B cell (primary cell): ENCODE results near the gene AXIN2.

Experiments
- EZH2 ChIP-seq: IDR thresholded peaks from 2 replicates; pipeline ENCODE4 v1.6.1; 2012; ENCODE audit warnings: borderline replicate concordance, low read depth, mild to moderate bottlenecking, moderate library complexity, low read length; ENCODE audit not compliant: insufficient read depth, poor library complexity, severe bottlenecking
- TF ChIP-seq, protein P1 (sequence below): fragments of 200-600 bp; IDR thresholded peaks from one replicate; pipeline ENCODE4 v1.8.0; 2022; ENCODE audit warnings: antibody characterized with exemption, mild to moderate bottlenecking

DNA sequence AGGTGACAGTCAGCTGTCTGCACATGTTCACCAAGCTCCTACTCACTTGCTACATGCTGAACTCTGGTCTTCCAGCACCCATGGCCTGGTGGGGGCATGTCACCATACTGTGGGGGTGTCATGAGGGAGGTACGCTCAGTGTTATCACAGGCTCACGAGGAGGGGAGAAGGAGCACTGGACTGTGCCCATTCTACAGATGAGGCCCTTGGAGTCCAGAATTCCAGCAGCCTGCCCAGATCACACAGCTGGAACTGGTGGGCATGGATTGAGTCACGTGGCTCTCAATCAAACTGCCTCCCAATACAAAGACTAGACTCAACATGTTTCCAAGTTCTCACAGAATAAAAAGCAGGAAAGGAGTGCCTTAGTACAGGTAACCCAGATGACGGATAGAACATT lies 10.7 kb downstream of the AXIN2 start:
- TF ChIP-seq, protein P1, sequence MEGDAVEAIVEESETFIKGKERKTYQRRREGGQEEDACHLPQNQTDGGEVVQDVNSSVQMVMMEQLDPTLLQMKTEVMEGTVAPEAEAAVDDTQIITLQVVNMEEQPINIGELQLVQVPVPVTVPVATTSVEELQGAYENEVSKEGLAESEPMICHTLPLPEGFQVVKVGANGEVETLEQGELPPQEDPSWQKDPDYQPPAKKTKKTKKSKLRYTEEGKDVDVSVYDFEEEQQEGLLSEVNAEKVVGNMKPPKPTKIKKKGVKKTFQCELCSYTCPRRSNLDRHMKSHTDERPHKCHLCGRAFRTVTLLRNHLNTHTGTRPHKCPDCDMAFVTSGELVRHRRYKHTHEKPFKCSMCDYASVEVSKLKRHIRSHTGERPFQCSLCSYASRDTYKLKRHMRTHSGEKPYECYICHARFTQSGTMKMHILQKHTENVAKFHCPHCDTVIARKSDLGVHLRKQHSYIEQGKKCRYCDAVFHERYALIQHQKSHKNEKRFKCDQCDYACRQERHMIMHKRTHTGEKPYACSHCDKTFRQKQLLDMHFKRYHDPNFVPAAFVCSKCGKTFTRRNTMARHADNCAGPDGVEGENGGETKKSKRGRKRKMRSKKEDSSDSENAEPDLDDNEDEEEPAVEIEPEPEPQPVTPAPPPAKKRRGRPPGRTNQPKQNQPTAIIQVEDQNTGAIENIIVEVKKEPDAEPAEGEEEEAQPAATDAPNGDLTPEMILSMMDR, result no peak
- no peak for TF ChIP-seq EZH2
